Pulmonary artery endothelial cell (primary cell): ENCODE data around the gene KRT82. TPM values are rescaled to one million over a fixed set of nuclear protein-coding genes. Genes with fewer than 3 reads are reported as not detected.

Experiments
- DNase-seq: peaks from one replicate; pipeline ENCODE4 v3.0.0-alpha.2; 2011; ENCODE audit warnings: low read depth, low spot score
- total RNA-seq: library from RNA; depleted of rRNA; stranded (reverse); fragments of >200 nt; gene quantifications from 2 replicates; pipeline ENCODE4 v1.2.3, GENCODE V29; 2014

KRT82 gene
- total RNA-seq, 1 donor from 2014 or later: not detected

GRCh38 chr12:52436000-52436827 is 30.1 kb upstream of the KRT82 start:
- DNase-seq: no peak

GRCh38 chr12:52435659-52435999 is 29.5 kb upstream of the KRT82 start:
- no peak for DNase-seq

- DNase-seq: no peak
Measured at GRCh38 chr12:52434760-52435530, 28.8 kb upstream of the KRT82 start.

DNA sequence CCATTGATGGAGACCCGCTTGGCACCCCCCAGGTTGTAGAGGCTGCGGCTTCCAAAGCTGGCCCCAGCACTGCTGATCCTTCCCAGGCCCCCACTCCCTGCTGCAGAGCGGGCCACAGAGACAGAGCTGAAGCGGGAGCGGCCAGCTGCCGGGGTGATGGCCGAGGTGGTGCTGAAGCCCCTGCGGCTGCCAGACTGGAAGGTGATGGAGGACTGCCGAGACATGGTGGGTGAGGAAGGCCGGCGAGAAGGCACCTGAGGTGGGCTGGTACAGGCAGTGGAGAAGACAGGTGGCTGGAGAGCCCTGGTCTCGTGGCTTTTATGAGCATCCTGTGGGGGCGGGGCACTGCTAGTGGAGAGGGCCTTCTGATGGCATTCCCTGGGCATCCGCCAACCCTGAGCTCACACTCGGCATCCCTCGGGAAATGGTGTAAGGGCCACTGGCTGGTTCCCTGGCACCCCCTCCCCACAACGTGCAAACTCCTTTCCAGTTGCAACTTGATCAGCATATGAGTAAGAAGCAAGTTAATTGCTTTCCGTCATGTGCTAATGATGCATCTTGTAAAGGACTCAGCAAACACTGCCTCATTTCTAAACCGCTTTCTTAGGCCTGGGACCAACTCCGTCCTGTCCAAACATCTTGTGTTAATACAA is 28.1 kb upstream of the KRT82 start, which contains the start of gene KRT75:
Gene KRT75 (minus strand): TSS at position 291 of the 653 bp plus-strand sequence. CDS start 67 bp downstream, at position 224.
- DNase-seq: no peak

DNA sequence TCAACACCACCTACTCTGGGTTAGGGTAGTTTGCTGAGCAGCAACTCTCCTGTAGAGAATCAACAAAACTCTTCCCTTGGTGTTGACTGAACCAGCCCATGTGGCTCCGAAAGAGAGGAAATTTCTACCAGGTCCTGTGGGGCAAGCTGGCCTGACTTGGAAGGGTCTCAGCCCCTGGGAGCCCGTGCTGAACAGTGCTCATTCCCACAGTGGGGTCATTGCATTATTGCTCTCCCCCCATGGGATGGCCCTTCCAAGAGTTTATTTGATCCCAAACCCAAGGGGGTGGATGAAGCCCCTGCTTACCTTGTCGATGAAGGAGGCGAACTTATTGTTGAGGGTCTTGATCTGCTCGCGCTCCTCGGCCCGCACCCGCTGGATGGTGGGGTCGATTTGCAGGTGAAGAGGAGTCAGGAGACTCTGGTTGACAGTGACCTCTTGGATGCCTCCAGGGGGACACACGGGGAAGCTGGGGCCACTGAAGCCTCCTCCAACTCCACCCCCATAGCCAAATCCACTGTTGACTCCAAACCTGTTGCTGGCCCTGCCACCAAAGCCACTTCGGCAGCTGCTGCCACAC is 27.5 kb upstream of the KRT82 start:
- DNase-seq: no peak

- no peak for DNase-seq
Measured at GRCh38 chr12:52432559-52433207, 26.5 kb upstream of the KRT82 start.

DNA sequence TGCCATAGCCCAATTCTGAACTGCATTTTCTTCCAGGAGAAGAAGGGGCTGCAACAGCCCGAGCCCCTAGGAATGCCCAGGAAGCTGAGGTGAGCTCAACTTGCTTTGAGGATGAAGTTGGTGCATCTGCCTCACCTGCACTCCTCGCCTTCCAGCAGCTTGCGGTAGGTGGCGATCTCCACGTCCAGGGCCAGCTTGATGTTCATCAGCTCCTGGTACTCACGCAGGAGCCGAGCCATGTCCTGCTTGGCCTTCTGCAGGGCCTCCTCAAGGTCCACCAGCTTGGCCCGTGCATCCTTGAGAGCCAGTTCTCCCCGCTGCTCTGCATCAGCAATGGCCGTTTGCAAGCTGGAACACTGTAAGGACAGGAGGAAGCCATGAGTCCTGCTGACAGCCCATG is 22.0 kb upstream of the KRT82 start:
- no peak for DNase-seq

DNA sequence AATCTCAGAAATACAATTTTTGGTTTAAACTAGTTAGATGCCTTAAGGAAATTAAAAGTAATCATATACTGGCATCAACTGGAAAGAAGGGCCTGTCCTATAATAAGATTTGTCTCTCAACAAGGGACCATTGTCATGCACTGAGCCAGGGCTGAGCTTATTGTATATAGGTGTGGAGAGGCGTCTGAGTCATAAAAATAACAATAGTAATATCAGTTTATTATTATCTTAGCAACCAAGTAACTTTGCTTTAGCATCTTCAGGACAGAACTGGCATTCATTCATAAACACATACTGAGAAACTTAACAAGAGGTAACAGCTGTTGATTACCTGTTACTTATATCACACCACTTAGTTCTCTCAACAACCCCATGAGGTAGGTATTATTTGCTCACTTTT is 20.9 kb upstream of the KRT82 start:
- no peak for DNase-seq

- no peak for DNase-seq
Measured at GRCh38 chr12:52426034-52426433, 19.9 kb upstream of the KRT82 start.

DNA sequence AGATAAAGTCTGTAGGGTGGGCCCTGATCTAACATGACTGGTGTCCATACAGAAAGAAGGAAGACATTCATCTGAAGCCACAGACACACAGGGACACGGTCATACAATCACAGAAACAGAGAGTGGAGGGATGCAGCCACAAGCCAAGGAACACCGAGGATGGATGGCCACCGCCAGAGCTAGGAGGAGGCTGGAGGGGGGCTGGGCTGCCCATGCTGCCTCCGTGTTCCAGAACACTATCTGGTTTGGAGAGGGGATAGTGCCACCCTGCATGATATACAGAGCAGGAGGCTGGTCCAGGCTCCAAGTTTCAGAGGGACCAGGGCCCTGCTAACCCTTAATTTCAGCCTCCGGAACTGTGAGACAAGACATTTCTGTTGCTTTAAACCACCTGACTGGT is 19.3 kb upstream of the KRT82 start:
- no peak for DNase-seq

- no peak for DNase-seq
Measured at GRCh38 chr12:52423661-52424500, 17.7 kb upstream of the KRT82 start.

DNA sequence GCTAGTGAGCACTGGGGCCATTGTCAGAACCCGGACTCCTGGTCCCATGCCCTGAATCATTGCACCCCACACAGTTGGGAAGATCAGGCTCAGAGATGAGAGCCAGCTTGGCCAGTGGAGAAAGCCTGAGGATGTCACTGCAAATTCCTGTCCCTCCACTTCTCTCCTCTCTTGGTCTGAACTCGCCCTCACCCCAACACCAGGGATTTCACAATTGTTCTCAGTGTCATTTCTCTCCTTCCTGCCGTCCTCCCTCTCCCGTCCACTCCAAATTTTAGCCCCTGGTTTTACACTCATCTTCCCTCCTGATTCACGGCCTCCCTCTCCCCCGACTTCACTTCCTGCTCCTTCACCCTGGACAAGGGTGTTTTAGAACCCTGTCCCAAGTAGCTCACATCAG is 16.9 kb upstream of the KRT82 start:
- DNase-seq: no peak

- no peak for DNase-seq
Measured at GRCh38 chr12:52419656-52420055, 13.5 kb upstream of the KRT82 start.

DNA sequence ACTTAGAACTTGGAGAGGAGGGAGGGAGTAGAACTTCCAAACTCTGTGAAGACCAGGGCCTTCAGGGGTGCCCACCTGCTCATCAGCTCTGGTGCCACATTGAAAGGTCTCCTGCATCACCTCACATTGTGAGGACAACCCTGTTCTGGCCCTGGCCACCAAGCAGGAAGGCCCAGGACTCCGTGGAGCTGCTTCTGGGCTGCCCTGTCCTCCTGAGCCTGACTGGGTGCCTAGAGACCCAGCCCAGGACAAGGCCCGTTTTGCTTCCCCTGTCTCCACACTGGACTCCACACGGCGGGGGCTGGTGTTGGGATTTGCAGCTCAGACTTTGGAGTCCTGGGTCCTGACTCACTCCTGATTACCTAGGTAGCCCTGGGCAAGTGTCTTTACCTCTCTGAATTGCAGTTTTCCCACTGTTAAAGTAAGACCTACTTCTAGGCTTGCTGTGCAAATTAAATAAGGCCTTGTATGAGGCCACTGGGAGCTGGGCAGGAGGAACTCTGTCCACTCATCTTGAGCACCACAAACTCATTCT is 12.5 kb upstream of the KRT82 start:
- DNase-seq: no peak

GRCh38 chr12:52417740-52418139 is 11.6 kb upstream of the KRT82 start:
- DNase-seq: no peak

DNA sequence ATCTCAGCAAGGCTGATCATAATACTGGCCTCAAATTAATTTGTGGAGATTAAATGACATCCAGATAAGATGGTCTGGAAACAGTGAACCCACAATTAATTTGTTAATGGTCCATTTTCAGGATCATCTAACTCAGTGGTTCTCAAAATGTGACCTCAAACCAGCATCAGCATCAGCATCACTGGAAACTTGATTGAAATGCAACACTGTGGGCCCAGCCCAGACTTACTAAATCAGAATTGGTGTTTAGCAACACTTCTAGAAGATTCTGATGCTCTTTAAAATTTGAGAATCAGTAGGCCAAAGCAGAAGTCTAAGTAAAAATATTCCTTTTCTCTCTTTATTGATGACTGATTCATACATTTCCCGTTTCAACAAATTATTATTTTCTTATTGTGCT is 10.7 kb upstream of the KRT82 start:
- no peak for DNase-seq

DNA sequence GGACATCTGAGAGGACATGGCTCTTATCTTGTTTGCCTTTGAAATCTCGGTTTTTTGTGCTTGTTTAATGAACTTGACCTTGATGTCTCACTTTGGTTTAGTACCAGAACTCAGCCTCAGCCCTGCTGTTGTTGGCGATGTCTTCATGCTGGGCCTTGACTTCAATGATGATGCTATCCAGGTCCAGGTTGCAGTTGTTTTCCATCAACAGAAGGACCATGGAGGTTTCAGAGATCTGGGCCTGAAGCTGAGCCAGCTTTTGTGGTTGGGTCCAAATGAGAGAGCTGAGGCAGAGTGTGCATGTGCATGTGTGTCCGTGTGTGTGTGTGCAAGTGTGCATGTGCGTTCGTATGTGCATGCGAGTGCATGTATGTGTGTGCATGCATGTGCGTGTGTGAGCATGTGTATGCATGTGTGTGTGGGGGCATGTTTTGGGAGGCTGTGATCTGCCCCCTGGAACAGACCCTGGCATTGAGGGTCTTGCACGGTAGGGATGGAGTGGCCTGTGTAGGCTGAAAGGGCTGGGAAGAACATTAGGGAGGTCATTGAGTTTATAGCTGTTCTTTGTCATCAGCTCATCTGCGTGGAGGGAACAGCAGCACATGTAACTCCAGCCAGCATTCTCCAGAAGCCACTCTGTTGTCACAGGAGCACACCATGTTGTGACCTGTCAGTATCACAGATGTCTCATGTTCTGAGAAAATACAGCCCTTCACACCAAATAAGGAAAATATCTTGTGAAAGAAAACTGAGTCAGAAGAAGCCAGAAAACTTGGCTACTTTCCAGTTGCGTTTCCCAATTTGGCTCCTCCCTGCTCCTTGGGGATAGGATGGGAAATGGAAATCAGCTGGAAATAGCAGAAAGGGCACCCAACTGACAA is 10.0 kb upstream of the KRT82 start:
- DNase-seq: no peak

- no peak for DNase-seq
Measured at GRCh38 chr12:52414936-52415335, 8.8 kb upstream of the KRT82 start.

- DNase-seq: no peak
Measured at GRCh38 chr12:52413782-52414345, 7.7 kb upstream of the KRT82 start.
